WTC11 (cell line): Measurements from ENCODE around the gene FAM200B. TPM values are rescaled to one million over a fixed set of nuclear protein-coding genes. Genes with fewer than 3 reads are reported as not detected.

Experiments
- ATAC-seq: fragments of 200-7000 bp; cut with Tn5 transposase; 2 replicates; pipeline ENCODE4 v1.10.0; 2021; ENCODE audit warnings: mild to moderate bottlenecking, moderate library complexity
- CTCF ChIA-PET: fragments of 300-600 bp; sonication (Branson Sonifier 250); formaldehyde crosslinking; loops from one replicate; lab custom pipeline; 2021; ENCODE audit warnings: antibody characterized with exemption; lab: Charles Lee
- POLR2A ChIA-PET: fragments of 350-600 bp; sonication (Branson Sonifier 250); formaldehyde crosslinking; loops from one replicate; lab custom pipeline; 2021; ENCODE audit warnings: antibody characterized with exemption; lab: Charles Lee
- DNase-seq: peaks from one replicate; pipeline ENCODE4 v3.0.0; 2021; ENCODE audit warnings: low spot score
- H3K27ac Mint-ChIP-seq: 2 replicates; pipeline ENCODE4 v1.8.0; 2021; ENCODE audit warnings: mixed read lengths
- H3K27me3 Mint-ChIP-seq: 2 replicates; pipeline ENCODE4 v1.8.0; 2021; ENCODE audit warnings: low read depth, mild to moderate bottlenecking, moderate library complexity, mixed read lengths
- H3K36me3 Mint-ChIP-seq: 2 replicates; pipeline ENCODE4 v1.8.0; 2021; ENCODE audit warnings: mixed read lengths
- H3K4me1 Mint-ChIP-seq: 2 replicates; pipeline ENCODE4 v1.8.0; 2022; ENCODE audit warnings: mixed read lengths
- H3K4me3 Mint-ChIP-seq: 2 replicates; pipeline ENCODE4 v1.8.0; 2021; ENCODE audit warnings: mild to moderate bottlenecking, moderate library complexity, mixed read lengths
- H3K9me3 Mint-ChIP-seq: 2 replicates; pipeline ENCODE4 v1.8.0; 2021; ENCODE audit warnings: mixed read lengths
- AR ChIP-seq: fragments of 250-450 bp; sonication (Bioruptor Pico); IDR thresholded peaks from 2 replicates; pipeline ENCODE4 v1.9.0; 2021; ENCODE audit warnings: mild to moderate bottlenecking
- E2F4 ChIP-seq: sonication (generic); formaldehyde crosslinking; IDR thresholded peaks from 2 replicates; pipeline ENCODE4 v1.8.1; 2022; ENCODE audit warnings: low read depth, mild to moderate bottlenecking, moderate library complexity, missing genetic modification reagents, borderline replicate concordance
- FOXJ3 ChIP-seq: sonication (generic); formaldehyde crosslinking; IDR thresholded peaks from 2 replicates; pipeline ENCODE4 v1.9.0; 2021; ENCODE audit warnings: missing genetic modification reagents, mild to moderate bottlenecking, borderline replicate concordance
- HMGA2 ChIP-seq: fragments of 250-450 bp; sonication (Bioruptor Pico); IDR thresholded peaks from 2 replicates; pipeline ENCODE4 v1.4.0; 2021; ENCODE audit warnings: mild to moderate bottlenecking, moderate library complexity
- IRF1 ChIP-seq: sonication (generic); formaldehyde crosslinking; IDR thresholded peaks from 2 replicates; pipeline ENCODE4 v1.8.0; 2023; ENCODE audit warnings: missing genetic modification reagents
- IRF2 ChIP-seq: sonication (generic); formaldehyde crosslinking; IDR thresholded peaks from 2 replicates; pipeline ENCODE4 v1.8.0; 2022; ENCODE audit warnings: low read depth, missing genetic modification reagents, borderline replicate concordance
- NR1H2 ChIP-seq: sonication (generic); formaldehyde crosslinking; IDR thresholded peaks from 2 replicates; pipeline ENCODE4 v1.9.0; 2021; ENCODE audit warnings: mild to moderate bottlenecking, moderate library complexity, missing genetic modification reagents
- SMAD4 ChIP-seq: sonication (generic); formaldehyde crosslinking; IDR thresholded peaks from 2 replicates; pipeline ENCODE4 v1.8.0; 2022; ENCODE audit warnings: mild to moderate bottlenecking, missing genetic modification reagents
- USF2 ChIP-seq: sonication (generic); formaldehyde crosslinking; IDR thresholded peaks from 2 replicates; pipeline ENCODE4 v1.8.1; 2023; ENCODE audit warnings: mild to moderate bottlenecking, missing genetic modification reagents, moderate library complexity
- ZBTB21 ChIP-seq: sonication (generic); formaldehyde crosslinking; IDR thresholded peaks from 2 replicates; pipeline ENCODE4 v1.8.1; 2023; ENCODE audit warnings: mild to moderate bottlenecking, missing genetic modification reagents, borderline replicate concordance
- ZNF138 ChIP-seq: sonication (generic); formaldehyde crosslinking; conservative IDR thresholded peaks from 2 replicates; pipeline ENCODE4 v1.8.1; 2022; ENCODE audit warnings: mild to moderate bottlenecking, moderate library complexity, missing genetic modification reagents
- ZNF671 ChIP-seq: fragments of 250-450 bp; sonication (Bioruptor Pico); IDR thresholded peaks from 2 replicates; pipeline ENCODE4 v1.8.0; 2021; ENCODE audit warnings: mild to moderate bottlenecking
- total RNA-seq: library from RNA; stranded (reverse); gene quantifications from 3 replicates; pipeline ENCODE4 v1.2.3, GENCODE V29; 2021
- TF ChIP-seq, protein P1 (sequence below): sonication (generic); formaldehyde crosslinking; IDR thresholded peaks from 2 replicates; pipeline ENCODE4 v1.8.0; 2022; ENCODE audit warnings: mild to moderate bottlenecking, missing genetic modification reagents
- TF ChIP-seq, protein P2 (sequence below): fragments of 200-600 bp; IDR thresholded peaks from 2 replicates; pipeline ENCODE4 v1.8.0; 2022; ENCODE audit warnings: antibody characterized with exemption
- TF ChIP-seq, protein P3 (sequence below): sonication (generic); formaldehyde crosslinking; conservative IDR thresholded peaks from 2 replicates; pipeline ENCODE4 v1.8.1; 2023; ENCODE audit warnings: mild to moderate bottlenecking, low read depth, missing genetic modification reagents, moderate library complexity
- TF ChIP-seq, protein P4 (sequence below): sonication (generic); formaldehyde crosslinking; conservative IDR thresholded peaks from 2 replicates; pipeline ENCODE4 v1.8.1; 2022; ENCODE audit warnings: mild to moderate bottlenecking, missing genetic modification reagents

Gene FAM200B
- total RNA-seq, 1 experiment from 2014 or later: 28.4 TPM

DNA sequence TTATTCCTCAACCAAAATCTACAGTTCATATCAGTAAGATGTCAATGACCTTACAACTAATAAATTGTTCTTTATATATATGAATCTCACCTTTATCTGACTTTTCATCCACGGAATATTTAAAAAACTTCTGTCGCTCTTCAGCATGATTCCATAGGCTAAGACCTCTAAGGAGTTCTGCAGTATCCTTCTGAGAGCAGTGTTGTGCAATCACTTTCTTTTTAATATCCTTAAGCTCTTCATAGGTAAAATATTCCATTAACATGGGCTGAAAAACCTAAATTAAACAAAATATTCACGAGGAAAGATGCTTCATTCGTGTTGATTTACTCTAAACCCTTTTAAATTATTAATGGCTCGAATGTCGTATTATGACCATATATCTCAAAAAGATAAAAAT is 43.2 kb upstream of the FAM200B start:
- CTCF ChIA-PET: no interaction called here

DNA sequence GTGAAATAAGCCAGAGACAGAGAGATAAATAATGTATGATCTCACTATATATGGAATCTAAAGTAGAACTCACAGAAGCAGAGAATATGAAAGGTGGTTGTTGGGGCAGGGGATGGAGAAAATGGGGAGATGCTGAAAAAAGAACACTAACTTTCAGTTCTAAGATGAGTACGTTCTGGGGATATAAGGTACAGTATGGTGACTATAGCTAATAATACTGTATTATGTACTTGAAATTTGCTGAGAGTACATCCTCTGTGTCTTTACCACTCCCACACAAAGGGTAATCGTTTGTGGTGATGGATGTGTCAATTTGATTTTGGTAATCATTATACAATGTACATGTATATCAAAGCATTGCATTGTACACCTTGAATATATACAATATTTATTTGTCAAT is 33.0 kb upstream of the FAM200B start:
- Mint-ChIP-seq H3K27me3 (no peaks in the 10 kb centered on the region), H3K9me3 (no peaks in the 10 kb centered on the region), H3K27ac (no peak overlapping the region; the same call in 1 of the 2 replicates), H3K36me3 (no peaks in the 10 kb centered on the region), H3K4me1 (peaks cover 33% of the 10 kb centered on the region), H3K4me3 (no peak overlapping the region)
- ATAC-seq (no peak), DNase-seq (no peak)
- ChIA-PET POLR2A (no interaction called here), CTCF (no interaction called here)
- TF ChIP-seq IRF1 (CRISPR knock-in tag) (no peak), FOXJ3 (CRISPR knock-in tag) (no peak), USF2 (no peak)
- TF ChIP-seq, protein P1, sequence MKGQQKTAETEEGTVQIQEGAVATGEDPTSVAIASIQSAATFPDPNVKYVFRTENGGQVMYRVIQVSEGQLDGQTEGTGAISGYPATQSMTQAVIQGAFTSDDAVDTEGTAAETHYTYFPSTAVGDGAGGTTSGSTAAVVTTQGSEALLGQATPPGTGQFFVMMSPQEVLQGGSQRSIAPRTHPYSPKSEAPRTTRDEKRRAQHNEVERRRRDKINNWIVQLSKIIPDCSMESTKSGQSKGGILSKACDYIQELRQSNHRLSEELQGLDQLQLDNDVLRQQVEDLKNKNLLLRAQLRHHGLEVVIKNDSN (CRISPR knock-in tag): no peak
- TF ChIP-seq, protein P2, sequence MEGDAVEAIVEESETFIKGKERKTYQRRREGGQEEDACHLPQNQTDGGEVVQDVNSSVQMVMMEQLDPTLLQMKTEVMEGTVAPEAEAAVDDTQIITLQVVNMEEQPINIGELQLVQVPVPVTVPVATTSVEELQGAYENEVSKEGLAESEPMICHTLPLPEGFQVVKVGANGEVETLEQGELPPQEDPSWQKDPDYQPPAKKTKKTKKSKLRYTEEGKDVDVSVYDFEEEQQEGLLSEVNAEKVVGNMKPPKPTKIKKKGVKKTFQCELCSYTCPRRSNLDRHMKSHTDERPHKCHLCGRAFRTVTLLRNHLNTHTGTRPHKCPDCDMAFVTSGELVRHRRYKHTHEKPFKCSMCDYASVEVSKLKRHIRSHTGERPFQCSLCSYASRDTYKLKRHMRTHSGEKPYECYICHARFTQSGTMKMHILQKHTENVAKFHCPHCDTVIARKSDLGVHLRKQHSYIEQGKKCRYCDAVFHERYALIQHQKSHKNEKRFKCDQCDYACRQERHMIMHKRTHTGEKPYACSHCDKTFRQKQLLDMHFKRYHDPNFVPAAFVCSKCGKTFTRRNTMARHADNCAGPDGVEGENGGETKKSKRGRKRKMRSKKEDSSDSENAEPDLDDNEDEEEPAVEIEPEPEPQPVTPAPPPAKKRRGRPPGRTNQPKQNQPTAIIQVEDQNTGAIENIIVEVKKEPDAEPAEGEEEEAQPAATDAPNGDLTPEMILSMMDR: no peak

More for the DNA sequence above, 43.2 kb upstream of the FAM200B start:
- TF ChIP-seq ZNF671 (CRISPR knock-in tag) (no peak), ZNF138 (CRISPR knock-in tag) (no peak), NR1H2 (CRISPR knock-in tag) (no peak), E2F4 (CRISPR knock-in tag) (no peak), HMGA2 (no peak), SMAD4 (no peak), ZBTB21 (CRISPR knock-in tag) (no peak), IRF1 (CRISPR knock-in tag) (no peak), IRF2 (CRISPR knock-in tag) (no peak), AR (CRISPR knock-in tag) (no peak), FOXJ3 (CRISPR knock-in tag) (no peak)
- TF ChIP-seq, protein P3, sequence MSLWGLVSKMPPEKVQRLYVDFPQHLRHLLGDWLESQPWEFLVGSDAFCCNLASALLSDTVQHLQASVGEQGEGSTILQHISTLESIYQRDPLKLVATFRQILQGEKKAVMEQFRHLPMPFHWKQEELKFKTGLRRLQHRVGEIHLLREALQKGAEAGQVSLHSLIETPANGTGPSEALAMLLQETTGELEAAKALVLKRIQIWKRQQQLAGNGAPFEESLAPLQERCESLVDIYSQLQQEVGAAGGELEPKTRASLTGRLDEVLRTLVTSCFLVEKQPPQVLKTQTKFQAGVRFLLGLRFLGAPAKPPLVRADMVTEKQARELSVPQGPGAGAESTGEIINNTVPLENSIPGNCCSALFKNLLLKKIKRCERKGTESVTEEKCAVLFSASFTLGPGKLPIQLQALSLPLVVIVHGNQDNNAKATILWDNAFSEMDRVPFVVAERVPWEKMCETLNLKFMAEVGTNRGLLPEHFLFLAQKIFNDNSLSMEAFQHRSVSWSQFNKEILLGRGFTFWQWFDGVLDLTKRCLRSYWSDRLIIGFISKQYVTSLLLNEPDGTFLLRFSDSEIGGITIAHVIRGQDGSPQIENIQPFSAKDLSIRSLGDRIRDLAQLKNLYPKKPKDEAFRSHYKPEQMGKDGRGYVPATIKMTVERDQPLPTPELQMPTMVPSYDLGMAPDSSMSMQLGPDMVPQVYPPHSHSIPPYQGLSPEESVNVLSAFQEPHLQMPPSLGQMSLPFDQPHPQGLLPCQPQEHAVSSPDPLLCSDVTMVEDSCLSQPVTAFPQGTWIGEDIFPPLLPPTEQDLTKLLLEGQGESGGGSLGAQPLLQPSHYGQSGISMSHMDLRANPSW: no peak
- TF ChIP-seq, protein P4, sequence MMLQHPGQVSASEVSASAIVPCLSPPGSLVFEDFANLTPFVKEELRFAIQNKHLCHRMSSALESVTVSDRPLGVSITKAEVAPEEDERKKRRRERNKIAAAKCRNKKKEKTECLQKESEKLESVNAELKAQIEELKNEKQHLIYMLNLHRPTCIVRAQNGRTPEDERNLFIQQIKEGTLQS (CRISPR knock-in tag): no peak
- TF ChIP-seq, all 79 proteins: peak for 0
- no peaks in the 10 kb centered on the region for H3K4me1 Mint-ChIP-seq
- no peaks in the 10 kb centered on the region for H3K9me3 Mint-ChIP-seq
- POLR2A ChIA-PET: no interaction called here
- DNase-seq: no peak
- H3K27me3 Mint-ChIP-seq: no peaks in the 10 kb centered on the region
- H3K4me3 Mint-ChIP-seq: no peak overlapping the region
- peaks cover 22% of the 10 kb centered on the region for H3K36me3 Mint-ChIP-seq
- H3K27ac Mint-ChIP-seq: no peak overlapping the region
- ATAC-seq: no peak
